ENCODE measurements around the gene ACADM. TPM values are rescaled to one million over a fixed set of nuclear protein-coding genes. Genes with fewer than 3 reads are reported as not detected.

The ACADM gene
- total and polyA plus RNA-seq, 2 of the 13 experiments (the other 11 are each of a cell fraction or from before 2014, with no cell fraction given) = 43.7 to 92.2 TPM

GRCh38 chr1:75724472-75725022 is at the start of gene ACADM (continued):
- TF ChIP-seq ZBTB49 (CRISPR knock-in tag; IDR thresholded peaks at IDR 0.05; ENCODE audit: borderline replicate concordance) = no peak
- TF ChIP-seq ZFP1 (CRISPR knock-in tag; IDR thresholded peaks at IDR 0.05) = no peak
- peak; percentile 65 for TF ChIP-seq ZNF670 (CRISPR knock-in tag; IDR thresholded peaks at IDR 0.05; ENCODE audit: borderline replicate concordance)
- TF ChIP-seq HINFP (CRISPR knock-in tag; IDR thresholded peaks at IDR 0.05; ENCODE audit: low read depth) = no peak
- no peak for TF ChIP-seq HDAC6 (IDR thresholded peaks at IDR 0.05; ENCODE audit: low read depth, low read length)
- no peak for TF ChIP-seq ZBTB1 (CRISPR knock-in tag; IDR thresholded peaks at IDR 0.05; ENCODE audit: borderline replicate concordance)
- no peak for TF ChIP-seq PLRG1 (conservative IDR thresholded peaks at IDR 0.05)
- TF ChIP-seq ZNF749 (CRISPR knock-in tag; IDR thresholded peaks at IDR 0.05; ENCODE audit: borderline replicate concordance) = 0 out of 2 replicates have a peak, but pooled peaks have one; percentile 42
- TF ChIP-seq ATRX (CRISPR knock-in tag; IDR thresholded peaks at IDR 0.05; ENCODE audit: borderline replicate concordance) = no peak
- peak; percentile 53; the same call in 1 of the 2 replicates for TF ChIP-seq ZNF644 (CRISPR knock-in tag; IDR thresholded peaks at IDR 0.05; ENCODE audit: low read depth)
- TF ChIP-seq MED1 (CRISPR knock-in tag; IDR thresholded peaks at IDR 0.05) = peak; percentile 71
- TF ChIP-seq AHDC1 (CRISPR knock-in tag; IDR thresholded peaks at IDR 0.05; ENCODE audit: borderline replicate concordance) = peak; percentile 63; the same call in 1 of the 2 replicates
- no peak for TF ChIP-seq CERS6 (CRISPR knock-in tag; IDR thresholded peaks at IDR 0.05)
- TF ChIP-seq NFKB2 (CRISPR knock-in tag; IDR thresholded peaks at IDR 0.05; ENCODE audit: borderline replicate concordance) = peak; percentile 91; the same call in 1 of the 2 replicates
- 0 out of 2 replicates have a peak, but pooled peaks have one; percentile 32 for TF ChIP-seq NFYC (CRISPR knock-in tag; IDR thresholded peaks at IDR 0.05)
- TF ChIP-seq ARNTL (CRISPR knock-in tag; IDR thresholded peaks at IDR 0.05) = peak; percentile 83
- no peak; the same call in 1 of the 2 replicates for TF ChIP-seq ERF (CRISPR knock-in tag; IDR thresholded peaks at IDR 0.05)
- no peak for TF ChIP-seq ZSCAN25 (CRISPR knock-in tag; IDR thresholded peaks at IDR 0.05)
- TF ChIP-seq SMARCC2 (IDR thresholded peaks at IDR 0.05) = no peak
